ENCODE data around the gene CDK2. TPM values are rescaled to one million over a fixed set of nuclear protein-coding genes. Genes with fewer than 3 reads are reported as not detected.

CDK2 gene
- total RNA-seq, 1 donor from 2014 or later = 66.9 TPM

DNA sequence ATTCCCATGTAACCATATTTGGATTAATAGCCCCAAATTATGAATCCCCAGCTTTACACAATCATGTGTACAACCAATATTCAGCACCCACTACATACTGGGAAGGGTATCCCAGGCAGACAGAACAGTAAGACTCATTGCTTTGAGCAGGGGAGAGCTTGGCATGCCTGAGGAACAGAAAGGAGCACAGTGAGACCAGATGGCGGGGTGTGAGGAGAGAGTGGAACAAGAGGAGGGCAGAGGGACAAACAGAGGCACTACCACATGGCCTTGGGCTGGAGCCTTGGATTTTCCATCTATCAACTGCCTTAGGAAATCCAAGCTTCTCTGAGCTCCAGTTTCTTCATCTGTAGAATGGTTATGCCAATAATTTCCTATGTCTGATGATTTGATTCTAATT lies 31.9 kb upstream of the CDK2 start:
- Mint-ChIP-seq H3K27ac (no peak overlapping the region), H3K27me3 (peaks cover 74% of the 10 kb centered on the region), H3K9me3 (ENCODE audit: low read depth) (no peaks in the 10 kb centered on the region), H3K36me3 (ENCODE audit: insufficient read depth) (no peaks in the 10 kb centered on the region), H3K4me3 (ENCODE audit: low read depth) (no peak overlapping the region), H3K4me1 (ENCODE audit: low read depth) (peaks cover 16% of the 10 kb centered on the region)
- TF ChIP-seq, protein P1, sequence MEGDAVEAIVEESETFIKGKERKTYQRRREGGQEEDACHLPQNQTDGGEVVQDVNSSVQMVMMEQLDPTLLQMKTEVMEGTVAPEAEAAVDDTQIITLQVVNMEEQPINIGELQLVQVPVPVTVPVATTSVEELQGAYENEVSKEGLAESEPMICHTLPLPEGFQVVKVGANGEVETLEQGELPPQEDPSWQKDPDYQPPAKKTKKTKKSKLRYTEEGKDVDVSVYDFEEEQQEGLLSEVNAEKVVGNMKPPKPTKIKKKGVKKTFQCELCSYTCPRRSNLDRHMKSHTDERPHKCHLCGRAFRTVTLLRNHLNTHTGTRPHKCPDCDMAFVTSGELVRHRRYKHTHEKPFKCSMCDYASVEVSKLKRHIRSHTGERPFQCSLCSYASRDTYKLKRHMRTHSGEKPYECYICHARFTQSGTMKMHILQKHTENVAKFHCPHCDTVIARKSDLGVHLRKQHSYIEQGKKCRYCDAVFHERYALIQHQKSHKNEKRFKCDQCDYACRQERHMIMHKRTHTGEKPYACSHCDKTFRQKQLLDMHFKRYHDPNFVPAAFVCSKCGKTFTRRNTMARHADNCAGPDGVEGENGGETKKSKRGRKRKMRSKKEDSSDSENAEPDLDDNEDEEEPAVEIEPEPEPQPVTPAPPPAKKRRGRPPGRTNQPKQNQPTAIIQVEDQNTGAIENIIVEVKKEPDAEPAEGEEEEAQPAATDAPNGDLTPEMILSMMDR (IDR thresholded peaks at IDR 0.05; ENCODE audit: unreplicated experiment) = no peak
- no peak for DNase-seq (ENCODE audit: low spot score, unreplicated experiment)

DNA sequence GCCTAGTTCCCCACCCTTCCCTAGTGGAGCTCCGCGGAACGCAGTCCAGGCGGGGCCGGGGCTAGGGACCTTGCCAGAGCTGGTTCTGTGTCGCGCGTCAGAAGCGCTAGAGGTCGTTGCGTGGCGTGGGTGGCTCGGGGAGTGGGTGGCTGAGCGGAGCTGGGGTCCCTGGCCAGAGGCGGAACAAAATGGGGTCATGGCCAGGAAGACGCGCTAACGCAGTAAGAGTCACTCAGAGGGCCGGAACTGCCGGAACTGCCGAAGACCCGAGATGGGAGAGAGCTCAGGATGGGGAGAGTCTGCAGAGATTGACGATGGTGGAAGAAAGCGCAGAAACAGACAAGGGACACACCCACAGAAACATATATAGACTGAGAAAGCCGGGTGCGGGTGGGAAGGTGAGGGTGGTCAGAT lies 30.9 kb upstream of the CDK2 start:
- Mint-ChIP-seq H3K4me3 (ENCODE audit: low read depth) (no peak overlapping the region), H3K9me3 (ENCODE audit: low read depth) (no peaks in the 10 kb centered on the region), H3K27ac (no peak overlapping the region), H3K27me3 (peaks cover 79% of the 10 kb centered on the region), H3K4me1 (ENCODE audit: low read depth) (peaks cover 12% of the 10 kb centered on the region), H3K36me3 (ENCODE audit: insufficient read depth) (no peaks in the 10 kb centered on the region)
- no peak for DNase-seq (ENCODE audit: low spot score, unreplicated experiment)
- TF ChIP-seq, protein P1 (IDR thresholded peaks at IDR 0.05; ENCODE audit: unreplicated experiment) = no peak

DNA sequence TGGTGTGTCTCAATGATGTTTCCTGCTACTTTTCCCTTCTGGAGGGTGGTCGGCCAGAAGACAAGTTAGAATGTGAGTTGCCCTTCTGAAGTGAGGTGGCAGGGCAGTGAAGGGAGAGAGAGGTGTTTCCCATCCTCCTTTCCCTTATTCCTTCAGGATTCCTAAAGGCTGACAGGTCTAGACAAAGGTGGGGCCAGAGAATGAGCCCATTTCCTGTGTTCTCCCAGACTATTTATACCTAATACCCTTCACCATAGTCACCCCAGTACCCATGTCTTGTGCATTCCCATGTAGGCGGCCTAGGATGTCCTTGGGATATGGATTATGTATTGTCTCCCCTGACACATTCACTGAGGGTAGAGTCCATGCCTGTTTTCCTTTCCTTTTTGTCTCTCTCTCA lies 28.6 kb upstream of the CDK2 start:
- Mint-ChIP-seq H3K27me3 (peaks cover 68% of the 10 kb centered on the region), H3K4me3 (ENCODE audit: low read depth) (no peak overlapping the region), H3K4me1 (ENCODE audit: low read depth) (peaks cover 4% of the 10 kb centered on the region), H3K36me3 (ENCODE audit: insufficient read depth) (no peaks in the 10 kb centered on the region), H3K27ac (no peak overlapping the region), H3K9me3 (ENCODE audit: low read depth) (no peaks in the 10 kb centered on the region)
- no peak for DNase-seq (ENCODE audit: low spot score, unreplicated experiment)
- TF ChIP-seq, protein P1 (IDR thresholded peaks at IDR 0.05; ENCODE audit: unreplicated experiment) = no peak

DNA sequence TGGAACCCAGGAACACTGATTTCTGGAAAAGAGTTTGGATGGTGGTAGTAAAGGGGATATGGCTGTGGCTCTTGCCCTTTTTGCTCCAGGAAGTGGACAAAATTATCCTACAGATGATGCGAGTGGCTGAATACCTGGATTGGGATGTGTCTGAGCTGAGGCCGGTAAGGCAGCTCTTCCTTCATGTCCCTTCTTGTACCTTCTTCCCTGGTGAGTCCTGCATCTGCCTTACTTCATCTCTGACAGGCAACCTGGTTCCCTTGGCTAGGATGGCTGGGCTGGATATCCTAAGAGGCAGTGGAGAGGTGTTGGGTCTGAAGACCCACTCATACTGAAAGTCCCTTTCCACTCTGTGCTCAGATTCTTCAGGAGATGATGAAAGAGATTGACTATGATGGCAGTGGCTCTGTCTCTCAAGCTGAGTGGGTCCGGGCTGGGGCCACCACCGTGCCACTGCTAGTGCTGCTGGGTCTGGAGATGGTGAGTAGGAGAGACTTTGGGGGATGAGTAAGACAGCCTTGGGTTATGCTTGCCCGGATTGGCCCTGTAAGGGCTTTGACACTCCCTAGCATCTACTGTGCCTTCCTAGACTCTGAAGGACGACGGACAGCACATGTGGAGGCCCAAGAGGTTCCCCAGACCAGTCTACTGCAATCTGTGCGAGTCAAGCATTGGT lies 27.7 kb upstream of the CDK2 start:
- no peak for DNase-seq (ENCODE audit: low spot score, unreplicated experiment)
- peak overlapping the region; percentile 37 for H3K27ac Mint-ChIP-seq
- H3K36me3 Mint-ChIP-seq (ENCODE audit: insufficient read depth) = no peaks in the 10 kb centered on the region
- TF ChIP-seq, protein P1 (IDR thresholded peaks at IDR 0.05; ENCODE audit: unreplicated experiment) = no peak
- no peaks in the 10 kb centered on the region for H3K9me3 Mint-ChIP-seq (ENCODE audit: low read depth)
- H3K4me3 Mint-ChIP-seq (ENCODE audit: low read depth) = no peak overlapping the region
- peaks cover 4% of the 10 kb centered on the region for H3K4me1 Mint-ChIP-seq (ENCODE audit: low read depth)
- H3K27me3 Mint-ChIP-seq = peaks cover 60% of the 10 kb centered on the region

DNA sequence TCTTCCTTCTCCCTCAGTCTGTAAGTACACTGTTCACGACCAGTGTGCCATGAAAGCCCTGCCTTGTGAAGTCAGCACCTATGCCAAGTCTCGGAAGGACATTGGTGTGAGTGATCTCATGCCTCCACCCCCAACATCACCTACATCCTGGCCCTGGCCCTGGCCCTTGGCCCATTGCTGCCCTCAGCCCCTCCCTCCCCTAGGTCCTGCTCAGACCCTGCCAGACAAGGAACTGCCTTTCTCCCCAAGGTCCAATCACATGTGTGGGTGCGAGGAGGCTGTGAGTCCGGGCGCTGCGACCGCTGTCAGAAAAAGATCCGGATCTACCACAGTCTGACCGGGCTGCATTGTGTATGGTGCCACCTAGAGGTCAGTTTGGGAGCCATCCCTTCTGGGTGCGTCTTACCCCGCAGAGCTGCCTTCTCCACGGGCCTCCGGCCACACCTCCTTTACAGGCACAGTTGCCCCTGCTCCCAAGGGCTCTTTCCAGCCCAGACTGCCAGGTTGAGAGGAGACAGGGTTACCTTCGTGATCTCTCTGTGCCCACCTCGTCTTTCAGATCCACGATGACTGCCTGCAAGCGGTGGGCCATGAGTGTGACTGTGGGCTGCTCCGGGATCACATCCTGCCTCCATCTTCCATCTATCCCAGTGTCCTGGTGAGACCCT lies 26.4 kb upstream of the CDK2 start:
- H3K4me3 Mint-ChIP-seq (ENCODE audit: low read depth) = no peak overlapping the region
- no peaks in the 10 kb centered on the region for H3K9me3 Mint-ChIP-seq (ENCODE audit: low read depth)
- H3K36me3 Mint-ChIP-seq (ENCODE audit: insufficient read depth) = no peaks in the 10 kb centered on the region
- DNase-seq (ENCODE audit: low spot score, unreplicated experiment) = peak; percentile 78
- peaks cover 50% of the 10 kb centered on the region for H3K27me3 Mint-ChIP-seq
- H3K27ac Mint-ChIP-seq = no peak overlapping the region
- TF ChIP-seq, protein P1 (IDR thresholded peaks at IDR 0.05; ENCODE audit: unreplicated experiment) = peak; percentile 95
- H3K4me1 Mint-ChIP-seq (ENCODE audit: low read depth) = peaks cover 4% of the 10 kb centered on the region
